HepG2 (cell line): ENCODE data around the gene IRS1. TPM values are rescaled to one million over a fixed set of nuclear protein-coding genes. Genes with fewer than 3 reads are reported as not detected.

ENCODE experiments used
- ATAC-seq: fragments of 200-7000 bp; cut with Tn5 transposase; 3 replicates; pipeline ENCODE4 v1.9.1; 2020; ENCODE audit warnings: mild to moderate bottlenecking, moderate library complexity
- BruUV-seq: library from RNA; stranded (reverse); fragments of 400-500 nt; replicated peaks from 2 replicates; lab custom pipeline; 2021; lab: Mats Ljungman, UMichigan
- CTCF ChIA-PET: fragments of 300-600 bp; formaldehyde crosslinking; extraction: SDS; loops from one replicate; lab custom pipeline; 2021; ENCODE audit warnings: low total read pairs, inconsistent platforms, low intra/inter-chr PET ratio; lab: Yijun Ruan, JAX
- POLR2A ChIA-PET: fragments of 350-600 bp; sonication (Branson Sonifier 250); formaldehyde crosslinking; loops from one replicate; lab custom pipeline; 2020; ENCODE audit warnings: antibody characterized with exemption, inconsistent platforms; lab: Yijun Ruan, JAX
- DNase-seq: peaks from one replicate; pipeline ENCODE4 v3.0.0-alpha.2; 2015; ENCODE audit warnings: low spot score
- FAIRE-seq: peaks from 3 replicates; lab custom pipeline; 2011; peaks lifted over from hg19 to GRCh38; lab: Jason Lieb, UNC
- H2AFZ ChIP-seq: one replicate; pipeline ENCODE4 v1.6.1; 2011; ENCODE audit warnings: low read length, inconsistent platforms
- H3K27ac ChIP-seq: fragments of 300-600 bp; 3 replicates; pipeline ENCODE4 v1.8.0; 2011; ENCODE audit warnings: mixed run types, mild to moderate bottlenecking, mixed read lengths, low read length, inconsistent platforms; ENCODE audit not compliant: insufficient read depth; ENCODE audit errors: extremely low read length
- H3K27me3 ChIP-seq, 2 experiments: fragments of 200-600 bp in 1 of 2; 2 replicates in 1 of 2; 3 replicates in 1 of 2; pipeline versions ENCODE4 v1.6.0 to v1.8.0; 2011; ENCODE audit warnings: low read length in 2 of 2, mild to moderate bottlenecking in 2 of 2, moderate library complexity in 2 of 2, inconsistent platforms in 1 of 2; ENCODE audit not compliant: insufficient read depth in 2 of 2, control insufficient read depth in 1 of 2
- H3K36me3 ChIP-seq, 2 experiments: fragments of 200-600 bp in 1 of 2; replicated peaks in 1 of 2; 2 replicates in 1 of 2; 3 replicates in 1 of 2; pipeline versions ENCODE4 v1.5.1 to v1.8.0; 2011; ENCODE audit warnings: low read length in 2 of 2, inconsistent platforms in 1 of 2; ENCODE audit not compliant: insufficient read depth in 2 of 2, control insufficient read depth in 1 of 2
- H3K4me1 ChIP-seq: 2 replicates; pipeline ENCODE4 v1.5.1; 2012; ENCODE audit warnings: low read length, inconsistent platforms; ENCODE audit not compliant: insufficient read depth
- H3K4me2 ChIP-seq: 2 replicates; pipeline ENCODE4 v1.6.0; 2011; ENCODE audit warnings: low read depth, low read length, inconsistent platforms
- H3K4me3 ChIP-seq, 3 experiments: fragments of 200-600 bp in 1 of 3; sonication (generic), shearing (Covaris generic) in 1 of 3; replicated peaks in 1 of 3; 2 replicates each; pipeline ENCODE4 v1.5.1; 2011 to 2016; ENCODE audit warnings: low read length in 3 of 3, inconsistent platforms in 2 of 3, low read depth in 2 of 3, mild to moderate bottlenecking in 2 of 3, control low read depth in 1 of 3, mixed read lengths in 1 of 3; ENCODE audit not compliant: insufficient read depth in 1 of 3
- H3K79me2 ChIP-seq: one replicate; pipeline ENCODE4 v1.6.1; 2011; ENCODE audit warnings: low read length, inconsistent platforms; ENCODE audit not compliant: insufficient read depth
- H3K9ac ChIP-seq: 2 replicates; pipeline ENCODE4 v1.6.0; 2011; ENCODE audit warnings: mild to moderate bottlenecking, low read depth, low read length, inconsistent platforms; ENCODE audit not compliant: insufficient read depth
- H3K9me3 ChIP-seq: 2 replicates; pipeline ENCODE4 v1.5.1; 2012; ENCODE audit warnings: mild to moderate bottlenecking, low read length
- H4K20me1 ChIP-seq: 2 replicates; pipeline ENCODE4 v1.6.0; 2011; ENCODE audit warnings: inconsistent platforms, mild to moderate bottlenecking, low read length, moderate library complexity; ENCODE audit not compliant: insufficient read depth
- ARHGAP35 ChIP-seq: sonication (generic); formaldehyde crosslinking; IDR thresholded peaks from 2 replicates; pipeline ENCODE4 v1.9.0; 2022; ENCODE audit warnings: mild to moderate bottlenecking, inconsistent platforms, moderate library complexity, missing genetic modification reagents, borderline replicate concordance
- CCAR2 ChIP-seq: fragments of 200-400 bp; formaldehyde crosslinking; optimal IDR thresholded peaks from 2 replicates; pipeline ENCODE3; 2018; ENCODE audit warnings: low read depth, mild to moderate bottlenecking, low read length, moderate library complexity
- GPN1 ChIP-seq: sonication (generic); formaldehyde crosslinking; IDR thresholded peaks from 2 replicates; pipeline ENCODE4 v1.5.1; 2020; ENCODE audit warnings: missing genetic modification reagents, borderline replicate concordance
- RBAK ChIP-seq: sonication (generic); formaldehyde crosslinking; IDR thresholded peaks from 2 replicates; pipeline ENCODE4 v1.5.1; 2020; ENCODE audit warnings: mild to moderate bottlenecking, missing genetic modification reagents
- TCF7 ChIP-seq: sonication (generic); IDR thresholded peaks from 2 replicates; pipeline ENCODE4 v1.6.1; 2016; ENCODE audit warnings: antibody characterized with exemption, low read depth
- ZBTB42 ChIP-seq: sonication (generic); formaldehyde crosslinking; IDR thresholded peaks from 2 replicates; pipeline ENCODE4 v1.5.0; 2020; ENCODE audit warnings: mild to moderate bottlenecking, missing genetic modification reagents
- ZBTB8A ChIP-seq: sonication (generic); formaldehyde crosslinking; IDR thresholded peaks from 2 replicates; pipeline ENCODE4 v1.4.0; 2020; ENCODE audit warnings: mild to moderate bottlenecking, low read depth, missing genetic modification reagents, borderline replicate concordance
- ZNF124 ChIP-seq: sonication (generic); formaldehyde crosslinking; IDR thresholded peaks from 2 replicates; pipeline ENCODE4 v1.4.0; 2020; ENCODE audit warnings: missing genetic modification reagents
- ZNF138 ChIP-seq: sonication (generic); formaldehyde crosslinking; IDR thresholded peaks from 2 replicates; pipeline ENCODE4 v1.5.0; 2020; ENCODE audit warnings: mild to moderate bottlenecking, low read depth, missing genetic modification reagents
- ZNF530 ChIP-seq: sonication (generic); formaldehyde crosslinking; IDR thresholded peaks from 2 replicates; pipeline ENCODE4 v1.5.0; 2020; ENCODE audit warnings: low read depth, mild to moderate bottlenecking, missing genetic modification reagents
- ZNF710 ChIP-seq: sonication (generic); formaldehyde crosslinking; IDR thresholded peaks from 2 replicates; pipeline ENCODE4 v1.5.0; 2020; ENCODE audit warnings: mild to moderate bottlenecking, missing genetic modification reagents, borderline replicate concordance
- ZNF777 ChIP-seq: sonication (generic); formaldehyde crosslinking; IDR thresholded peaks from 2 replicates; pipeline ENCODE4 v1.4.0; 2020; ENCODE audit warnings: missing genetic modification reagents
- ZNF83 ChIP-seq: sonication (generic); formaldehyde crosslinking; IDR thresholded peaks from 2 replicates; pipeline ENCODE4 v1.4.0; 2020; ENCODE audit warnings: missing genetic modification reagents, mild to moderate bottlenecking, borderline replicate concordance
- WGBS: methylation state at CpG from one replicate; pipeline ENCODE4 v1.1.6; 2017; ENCODE audit warnings: low lambda C conversion rate; 5-methylcytosine and 5-hydroxymethylcytosine counted together
- in situ Hi-C: cut with HindIII; loops from 2 replicates; pipeline ENCODE4 v1.10.0; 2017; ENCODE audit warnings: low pct_unique_long_range_greater_than_20kb; ENCODE audit not compliant: extremely low pct_ligation_motif_present
- intact Hi-C: fragments of 100-400 bp; cut with micrococcal nuclease; formaldehyde crosslinking; loops from one replicate; pipeline ENCODE4 v1.10.0; 2022; ENCODE audit not compliant: unreplicated experiment
- polyA plus RNA-seq, 8 experiments: library from polyadenylated mRNA; depleted of rRNA in 3 of 8; stranded (reverse) in 7 of 8; unstranded in 1 of 8; fragments of >200 nt; fragmentation: Illumina TruSeq in 4 of 8; extraction: Trizol in 4 of 8; gene quantifications; 2 replicates each; pipeline versions ENCODE4 v1.2.1 to v1.2.3, GENCODE V29; 2011 to 2016; ENCODE audit warnings: low read depth in 4 of 8, missing spikeins in 1 of 8, mixed read lengths in 1 of 8; ENCODE audit not compliant: insufficient read depth in 1 of 8
- total RNA-seq, 5 experiments: library from RNA; depleted of rRNA; stranded (reverse); fragments of >200 nt; fragmentation: Illumina TruSeq; extraction: Trizol; gene quantifications; 2 replicates each; pipeline ENCODE4 v1.2.3, GENCODE V29; 2016; ENCODE audit warnings: low read depth in 1 of 5

The IRS1 gene
- total and polyA plus RNA-seq, 2 of the 13 experiments (the other 11 are each of a cell fraction or from before 2014, with no cell fraction given) = 8.7 to 9.0 TPM

GRCh38 chr2:226684563-226684959 lies 115.1 kb downstream of the IRS1 start:
- intact Hi-C loops = no loop called here
- in situ Hi-C loops = no loop called here
- H3K9me3 ChIP-seq = no peaks in the 10 kb centered on the region
- 42% methylated on average over 4 of the region's 4 CpGs for WGBS
- peaks cover 14% of the 10 kb centered on the region for H3K4me1 ChIP-seq
- TF ChIP-seq RBAK (CRISPR knock-in tag) (no peak), ZBTB42 (no peak), CCAR2 (no peak)
- no peaks in the 10 kb centered on the region for H3K27me3 ChIP-seq
- no peaks in the 10 kb centered on the region for H4K20me1 ChIP-seq
- CTCF ChIA-PET = no interaction called here
- FAIRE-seq (no peak), DNase-seq (no peak), ATAC-seq (no peak)
- no peak overlapping the region for H3K4me2 ChIP-seq
- H3K9ac ChIP-seq = no peak overlapping the region
- no peaks in the 10 kb centered on the region for H3K79me2 ChIP-seq
- no peak overlapping the region for H3K27ac ChIP-seq
- H3K36me3 ChIP-seq = no peaks in the 10 kb centered on the region
- no TSS peak for BruUV-seq
- POLR2A ChIA-PET = no interaction called here
- no peak overlapping the region for H3K4me3 ChIP-seq
- H2AFZ ChIP-seq = no peak overlapping the region

GRCh38 chr2:226683944-226684562 lies 115.6 kb downstream of the IRS1 start:
- H3K9ac ChIP-seq = no peak overlapping the region
- TF ChIP-seq ZNF530 (CRISPR knock-in tag) = no peak
- TF ChIP-seq ZNF124 (CRISPR knock-in tag) = no peak
- no peak for TF ChIP-seq ZNF138
- TF ChIP-seq ARHGAP35 (CRISPR knock-in tag) = no peak
- TF ChIP-seq ZBTB8A (CRISPR knock-in tag) = no peak
- no peak for TF ChIP-seq ZNF710
- TF ChIP-seq ZNF777 (CRISPR knock-in tag) = no peak
- TF ChIP-seq GPN1 = no peak
- no peak for TF ChIP-seq TCF7
- TF ChIP-seq ZNF83 (CRISPR knock-in tag) = no peak
- TF ChIP-seq, all 625 proteins: peak for 0
- Histone ChIP-seq H3K36me3 (no peaks in the 10 kb centered on the region), H2AFZ (no peak overlapping the region), H3K9me3 (no peaks in the 10 kb centered on the region), H3K27me3 (no peaks in the 10 kb centered on the region), H3K4me1 (peaks cover 14% of the 10 kb centered on the region), H3K79me2 (no peaks in the 10 kb centered on the region), H3K27ac (no peak overlapping the region), H3K4me3 (no peak overlapping the region), H4K20me1 (no peaks in the 10 kb centered on the region), H3K4me2 (no peak overlapping the region)
- ATAC-seq = no peak
- in situ Hi-C loops = no loop called here
- no peak for DNase-seq
- WGBS = 88% methylated on average over 1 of the region's 1 CpG
- POLR2A ChIA-PET = no interaction called here
- CTCF ChIA-PET = no interaction called here
- no TSS peak for BruUV-seq
- FAIRE-seq = no peak
- intact Hi-C loops = no loop called here
